CD14-positive monocyte (primary cell): Measurements from ENCODE around the gene ZNF76. TPM values are rescaled to one million over a fixed set of nuclear protein-coding genes. Genes with fewer than 3 reads are reported as not detected.

Experiments used
- DNase-seq, 3 donors: peaks; one replicate each; pipeline ENCODE4 v3.0.0-alpha.2; 2011 to 2022
- H2AFZ ChIP-seq: 2 replicates; pipeline ENCODE4 v1.6.0; 2012; ENCODE audit warnings: mild to moderate bottlenecking, low read depth, low read length, inconsistent platforms; ENCODE audit not compliant: insufficient read depth, poor library complexity, severe bottlenecking
- H3K27ac ChIP-seq, 2 donors: 1 replicate in 1 of 2; 2 replicates in 1 of 2; pipeline ENCODE4 v1.5.1; 2012 to 2013; ENCODE audit warnings: low read length in 2 of 2, control low read depth in 1 of 2, inconsistent platforms in 1 of 2, low read depth in 1 of 2, mild to moderate bottlenecking in 1 of 2
- H3K27me3 ChIP-seq, 2 donors: one replicate each; pipeline versions ENCODE4 v1.6.0 to v1.6.1; 2011 to 2013; ENCODE audit warnings: low read length in 2 of 2; ENCODE audit not compliant: control insufficient read depth in 2 of 2, insufficient read depth in 2 of 2
- H3K36me3 ChIP-seq, 2 donors: replicated peaks in 1 of 2; 1 replicate in 1 of 2; 2 replicates in 1 of 2; pipeline versions ENCODE4 v1.5.1 to v1.6.1; 2012 to 2013; ENCODE audit warnings: low read length in 2 of 2, control low read depth in 1 of 2, inconsistent platforms in 1 of 2, mild to moderate bottlenecking in 1 of 2; ENCODE audit not compliant: insufficient read depth in 2 of 2, control insufficient read depth in 1 of 2
- H3K4me1 ChIP-seq, 2 donors: 1 replicate in 1 of 2; 2 replicates in 1 of 2; pipeline versions ENCODE4 v1.5.1 to v1.6.1; 2012 to 2013; ENCODE audit warnings: low read length in 2 of 2, control low read depth in 1 of 2, inconsistent platforms in 1 of 2, mild to moderate bottlenecking in 1 of 2, moderate library complexity in 1 of 2; ENCODE audit not compliant: insufficient read depth in 2 of 2, control insufficient read depth in 1 of 2
- H3K4me2 ChIP-seq: replicated peaks from 2 replicates; pipeline ENCODE3; 2012; ENCODE audit warnings: low read length, moderate library complexity, mild to moderate bottlenecking; ENCODE audit not compliant: poor library complexity, severe bottlenecking; ENCODE audit errors: extremely low read depth
- H3K4me3 ChIP-seq, 3 experiments: fragments of 200-600 bp in 1 of 3; sonication (generic) in 1 of 3; replicated peaks in 1 of 3; 1 replicate in 2 of 3; 2 replicates in 1 of 3; pipeline ENCODE4 v1.5.1; 2011 to 2013; ENCODE audit warnings: low read length in 3 of 3, mild to moderate bottlenecking in 3 of 3, control low read depth in 2 of 3, low read depth in 2 of 3, inconsistent platforms in 1 of 3, moderate library complexity in 1 of 3
- H3K79me2 ChIP-seq: 2 replicates; pipeline ENCODE4 v1.6.0; 2012; ENCODE audit warnings: mild to moderate bottlenecking, control low read depth, inconsistent platforms, low read length, moderate library complexity; ENCODE audit not compliant: insufficient read depth
- H3K9ac ChIP-seq: 2 replicates; pipeline ENCODE4 v1.6.0; 2017; ENCODE audit warnings: low read length, mild to moderate bottlenecking; ENCODE audit not compliant: insufficient read depth, poor library complexity, severe bottlenecking
- H3K9me3 ChIP-seq, 2 donors: replicated peaks in 1 of 2; 1 replicate in 1 of 2; 2 replicates in 1 of 2; pipeline versions ENCODE4 v1.5.1 to v1.6.1; 2012 to 2013; ENCODE audit warnings: low read length in 2 of 2, control low read depth in 1 of 2; ENCODE audit not compliant: control insufficient read depth in 1 of 2, insufficient read depth in 1 of 2
- H4K20me1 ChIP-seq: 2 replicates; pipeline ENCODE4 v1.6.0; 2012; ENCODE audit warnings: mild to moderate bottlenecking, low read length, control low read depth, moderate library complexity; ENCODE audit not compliant: insufficient read depth
- H3K27ac Mint-ChIP-seq, 7 donors: one replicate each; pipeline ENCODE4 v1.8.0; 2020; ENCODE audit warnings: mild to moderate bottlenecking in 7 of 7, mixed read lengths in 7 of 7, moderate library complexity in 6 of 7, inconsistent platforms in 2 of 7
- H3K27me3 Mint-ChIP-seq, 3 donors: one replicate each; pipeline ENCODE4 v1.8.0; 2021 to 2022; ENCODE audit warnings: low read depth in 3 of 3, mild to moderate bottlenecking in 3 of 3, mixed read lengths in 3 of 3, moderate library complexity in 3 of 3, inconsistent platforms in 1 of 3
- H3K36me3 Mint-ChIP-seq, 2 donors: one replicate each; pipeline ENCODE4 v1.8.0; 2020; ENCODE audit warnings: mixed read lengths in 2 of 2, inconsistent platforms in 1 of 2, mild to moderate bottlenecking in 1 of 2
- H3K4me1 Mint-ChIP-seq: one replicate; pipeline ENCODE4 v1.8.0; 2020; ENCODE audit warnings: mild to moderate bottlenecking, mixed read lengths
- H3K4me3 Mint-ChIP-seq, 2 donors: one replicate each; pipeline ENCODE4 v1.8.0; 2020; ENCODE audit warnings: mild to moderate bottlenecking in 2 of 2, mixed read lengths in 2 of 2, moderate library complexity in 1 of 2
- H3K9me3 Mint-ChIP-seq, 7 donors: one replicate each; pipeline ENCODE4 v1.8.0; 2020 to 2022; ENCODE audit warnings: mixed read lengths in 7 of 7, mild to moderate bottlenecking in 6 of 7, moderate library complexity in 6 of 7, inconsistent platforms in 2 of 7
- CTCF ChIP-seq: fragments of 200-600 bp; IDR thresholded peaks from one replicate; pipeline ENCODE4 v1.8.0; 2022; ENCODE audit warnings: antibody characterized with exemption, mild to moderate bottlenecking
- WGBS: methylation state at CpG from one replicate; pipeline ENCODE4 v1.1.5; 2013; ENCODE audit warnings: missing lambda C conversion rate; ENCODE audit not compliant: insufficient coverage; 5-methylcytosine and 5-hydroxymethylcytosine counted together
- intact Hi-C, 2 donors: fragments of 100-400 bp; cut with micrococcal nuclease; formaldehyde crosslinking; loops; one replicate each; pipeline versions ENCODE4 v1.15.0 to v1.15.1; 2023
- polyA plus RNA-seq, 3 donors: library from polyadenylated mRNA; depleted of rRNA in 1 of 3; unstranded in 2 of 3; stranded (reverse) in 1 of 3; fragments of 300-500 nt in 2 of 3; fragments of >200 nt in 1 of 3; fragmentation: Illumina TruSeq in 2 of 3; gene quantifications; 1 replicate in 2 of 3; 2 replicates in 1 of 3; pipeline ENCODE4 v1.2.3, GENCODE V29; 2012 to 2021

The ZNF76 gene
- polyA plus RNA-seq, 3 donors: 6.8 to 49.7 (median 9.6) TPM

DNA sequence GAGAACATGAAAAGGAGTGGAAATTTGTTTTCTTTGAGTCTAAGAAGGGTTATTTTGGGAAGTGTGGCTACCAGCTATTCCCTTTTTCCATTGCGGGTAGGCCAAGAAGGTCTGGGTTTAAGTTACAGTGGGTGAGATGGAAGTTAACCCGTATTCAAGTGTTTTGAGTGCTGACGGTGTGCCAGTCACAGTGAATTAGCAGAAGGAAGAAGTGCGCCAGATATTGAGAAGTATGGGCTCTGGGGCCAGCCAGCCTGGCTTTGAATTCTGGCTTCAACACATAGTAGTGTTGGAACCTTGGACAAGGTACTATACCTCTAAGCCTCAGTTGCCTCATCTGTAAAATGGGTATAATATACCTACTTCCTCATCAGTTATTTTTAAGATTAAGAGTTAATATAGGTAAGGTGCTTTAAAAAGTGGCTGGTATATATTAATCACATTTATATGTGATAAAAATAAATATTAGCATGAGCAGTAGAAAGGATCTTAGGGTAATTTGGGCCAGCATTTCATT lies 16.3 kb downstream of the ZNF76 start:
- Histone ChIP-seq H3K27ac (no peak overlapping the region), H3K4me3 (no peak overlapping the region), H2AFZ (no peak overlapping the region), H3K9me3 (no peaks in the 10 kb centered on the region), H4K20me1 (peaks cover 12% of the 10 kb centered on the region), H3K4me2 (no peak overlapping the region), H3K4me1 (no peaks in the 10 kb centered on the region), H3K36me3 (peaks cover 3 to 11% of the 10 kb centered on the region in 2 donors), H3K79me2 (no peaks in the 10 kb centered on the region), H3K9ac (no peak overlapping the region), H3K27me3 (no peaks in the 10 kb centered on the region)
- Mint-ChIP-seq H3K9me3 (peaks cover 0 to 3% (median 0%) of the 10 kb centered on the region in 7 donors), H3K4me3 (no peak overlapping the region), H3K27ac (peak overlapping the region in 1 of 7 donors; percentile 63), H3K36me3 (peaks cover 10 to 11% of the 10 kb centered on the region in 2 donors), H3K4me1 (peaks cover 12% of the 10 kb centered on the region), H3K27me3 (no peaks in the 10 kb centered on the region)
- no peak for TF ChIP-seq CTCF
- WGBS: 33% methylated on average over 3 of the region's 4 CpGs
- intact Hi-C loops: no loop called here
- DNase-seq: no peak

GRCh38 chr6:35278708-35279107 lies 19.2 kb downstream of the ZNF76 start:
- Histone ChIP-seq H2AFZ (no peak overlapping the region), H3K9me3 (no peaks in the 10 kb centered on the region), H3K79me2 (no peaks in the 10 kb centered on the region), H3K4me3 (no peak overlapping the region), H3K4me1 (peaks cover 0 to 3% of the 10 kb centered on the region in 2 donors), H3K27me3 (no peaks in the 10 kb centered on the region), H3K9ac (no peak overlapping the region), H3K4me2 (no peak overlapping the region), H3K36me3 (peaks cover 30 to 38% of the 10 kb centered on the region in 2 donors), H4K20me1 (peaks cover 12% of the 10 kb centered on the region), H3K27ac (no peak overlapping the region)
- intact Hi-C loops: no loop called here
- TF ChIP-seq CTCF: no peak
- Mint-ChIP-seq H3K27ac (no peak overlapping the region), H3K27me3 (no peaks in the 10 kb centered on the region), H3K9me3 (peaks cover 0 to 3% (median 0%) of the 10 kb centered on the region in 7 donors), H3K36me3 (peaks cover 35 to 36% of the 10 kb centered on the region in 2 donors), H3K4me3 (no peak overlapping the region), H3K4me1 (peaks cover 17% of the 10 kb centered on the region)
- WGBS: 95% methylated on average over 3 of the region's 3 CpGs
- no peak for DNase-seq
